BJ (cell line): ENCODE data around the gene SHISA3. TPM values are rescaled to one million over a fixed set of nuclear protein-coding genes. Genes with fewer than 3 reads are reported as not detected.

ENCODE experiments used
- CTCF ChIA-PET: fragments of 350-600 bp; formaldehyde crosslinking; extraction: SDS; loops from one replicate; lab custom pipeline; 2021; ENCODE audit warnings: antibody characterized with exemption, inconsistent platforms; lab: Yijun Ruan, JAX
- POLR2A ChIA-PET: fragments of 300-600 bp; sonication (Branson Sonifier 250); formaldehyde crosslinking; extraction: SDS; loops from one replicate; lab custom pipeline; 2021; ENCODE audit warnings: antibody characterized with exemption; lab: Charles Lee
- DNase-seq: peaks from one replicate; pipeline ENCODE4 v3.0.0-alpha.2; 2011; ENCODE audit warnings: low read depth
- H3K27me3 ChIP-seq: 2 replicates; pipeline ENCODE4 v1.6.0; 2011; ENCODE audit warnings: low read length; ENCODE audit not compliant: control insufficient read depth, insufficient read depth
- H3K36me3 ChIP-seq: 2 replicates; pipeline ENCODE4 v1.5.1; 2011; ENCODE audit warnings: low read length; ENCODE audit not compliant: control insufficient read depth, insufficient read depth
- H3K4me3 ChIP-seq: 2 replicates; pipeline ENCODE4 v1.5.1; 2011; ENCODE audit warnings: low read depth, mild to moderate bottlenecking, control low read depth, low read length
- polyA plus RNA-seq: library from polyadenylated mRNA; depleted of rRNA; stranded (reverse); fragments of >200 nt; gene quantifications from 2 replicates; pipeline ENCODE4 v1.2.3, GENCODE V29; 2011
- TF ChIP-seq, protein P1 (sequence below): IDR thresholded peaks from 2 replicates; pipeline ENCODE4 v1.5.1; 2011; ENCODE audit warnings: low read depth, mild to moderate bottlenecking, control low read depth, inconsistent platforms, low read length, moderate library complexity; ENCODE audit not compliant: insufficient read depth

Gene SHISA3
- polyA plus RNA-seq, 1 experiment, result 0.07 TPM

DNA sequence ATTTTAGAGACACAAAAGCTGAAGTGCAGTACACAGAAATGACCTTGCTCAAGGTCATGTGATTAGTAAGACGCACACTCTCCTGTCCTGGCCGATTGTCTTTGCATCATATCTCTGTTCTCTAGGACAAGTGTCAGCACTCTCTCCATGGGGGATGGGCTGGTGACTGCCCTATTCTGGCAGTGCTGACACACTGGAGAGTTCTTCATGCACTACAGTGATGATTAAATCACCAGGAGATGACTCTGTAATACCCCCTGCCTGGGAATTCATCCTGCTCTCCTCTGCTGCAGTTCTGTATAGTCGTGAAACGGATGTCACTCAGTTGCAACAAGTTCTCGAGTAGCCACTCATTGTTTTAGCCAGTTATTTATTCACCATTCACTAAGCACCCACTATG is 5.3 kb upstream of the SHISA3 start:
- POLR2A ChIA-PET, result no interaction called here
- peaks cover 9% of the 10 kb centered on the region for H3K27me3 ChIP-seq
- CTCF ChIA-PET, result no interaction called here
- DNase-seq, result no peak
- H3K4me3 ChIP-seq, result no peak overlapping the region
- H3K36me3 ChIP-seq, result no peaks in the 10 kb centered on the region
- TF ChIP-seq, protein P1, sequence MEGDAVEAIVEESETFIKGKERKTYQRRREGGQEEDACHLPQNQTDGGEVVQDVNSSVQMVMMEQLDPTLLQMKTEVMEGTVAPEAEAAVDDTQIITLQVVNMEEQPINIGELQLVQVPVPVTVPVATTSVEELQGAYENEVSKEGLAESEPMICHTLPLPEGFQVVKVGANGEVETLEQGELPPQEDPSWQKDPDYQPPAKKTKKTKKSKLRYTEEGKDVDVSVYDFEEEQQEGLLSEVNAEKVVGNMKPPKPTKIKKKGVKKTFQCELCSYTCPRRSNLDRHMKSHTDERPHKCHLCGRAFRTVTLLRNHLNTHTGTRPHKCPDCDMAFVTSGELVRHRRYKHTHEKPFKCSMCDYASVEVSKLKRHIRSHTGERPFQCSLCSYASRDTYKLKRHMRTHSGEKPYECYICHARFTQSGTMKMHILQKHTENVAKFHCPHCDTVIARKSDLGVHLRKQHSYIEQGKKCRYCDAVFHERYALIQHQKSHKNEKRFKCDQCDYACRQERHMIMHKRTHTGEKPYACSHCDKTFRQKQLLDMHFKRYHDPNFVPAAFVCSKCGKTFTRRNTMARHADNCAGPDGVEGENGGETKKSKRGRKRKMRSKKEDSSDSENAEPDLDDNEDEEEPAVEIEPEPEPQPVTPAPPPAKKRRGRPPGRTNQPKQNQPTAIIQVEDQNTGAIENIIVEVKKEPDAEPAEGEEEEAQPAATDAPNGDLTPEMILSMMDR, result no peak

DNA sequence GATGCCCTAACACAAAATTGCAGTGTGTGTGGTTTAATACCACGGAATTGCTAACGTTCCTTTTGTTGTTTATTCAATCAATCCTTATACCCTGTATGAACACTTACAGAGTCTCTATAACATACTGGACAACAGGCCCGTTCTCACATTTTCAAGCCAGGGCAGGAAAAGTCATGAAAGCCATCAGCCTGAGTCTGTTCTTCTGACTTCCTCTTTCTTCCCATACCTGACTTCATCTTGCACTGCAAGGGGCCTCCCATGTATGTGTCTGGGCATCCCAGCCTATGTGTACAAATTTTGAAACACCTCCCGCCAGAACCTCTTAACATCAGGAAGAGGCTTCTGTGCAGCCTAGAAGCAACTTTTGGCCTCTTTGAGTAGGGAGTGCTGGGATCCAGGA is 4.9 kb upstream of the SHISA3 start:
- Histone ChIP-seq H3K4me3 (no peak overlapping the region), H3K36me3 (no peaks in the 10 kb centered on the region), H3K27me3 (peaks cover 9% of the 10 kb centered on the region)
- no peak for DNase-seq
- CTCF ChIA-PET, result no interaction called here
- TF ChIP-seq, protein P1, result no peak
- POLR2A ChIA-PET, result no interaction called here

DNA sequence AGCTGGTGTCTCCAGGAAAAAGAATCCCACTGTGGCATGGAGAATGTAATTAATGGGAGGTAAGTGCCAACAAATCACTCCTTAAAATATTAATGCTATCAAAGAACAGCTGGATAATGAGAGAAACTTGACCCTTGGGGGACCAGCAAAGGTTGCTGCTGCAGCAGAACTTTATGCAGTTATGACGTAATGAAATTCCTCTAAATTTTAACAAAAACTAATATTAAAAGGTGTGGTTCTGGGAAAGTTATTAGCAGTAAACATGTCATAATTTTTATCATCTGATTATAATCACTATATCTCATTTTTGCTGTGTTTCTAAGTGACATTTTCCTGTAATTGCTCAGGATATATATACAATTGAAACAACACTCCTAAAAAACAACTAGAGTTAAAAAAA is 1.7 kb upstream of the SHISA3 start:
- CTCF ChIA-PET, result interaction anchor here (0.6 kb wide), 1 partner anchor 104 kb away, joined by 3 read pairs; no protein-coding TSS in a partner anchor
- POLR2A ChIA-PET, result no interaction called here

DNA sequence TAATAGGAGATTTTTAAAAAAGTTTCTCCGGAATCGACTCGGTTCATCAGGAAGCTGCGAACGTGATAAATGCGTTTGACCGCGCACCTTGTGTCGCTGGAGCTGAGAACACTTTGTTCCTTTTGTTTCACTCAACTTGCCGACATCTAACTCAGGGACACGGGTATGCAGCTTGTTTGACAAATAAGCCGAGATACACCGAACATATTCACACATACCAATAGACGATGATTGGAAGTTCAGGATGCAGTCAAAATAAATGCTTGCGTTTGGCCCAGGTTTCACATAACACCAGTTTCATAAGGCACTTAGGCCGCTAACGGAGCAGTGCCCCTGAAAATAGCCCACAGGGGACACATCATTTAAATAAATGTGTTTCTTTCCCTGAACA is 932 bp upstream of the SHISA3 start:
- Histone ChIP-seq H3K4me3 (no peak overlapping the region), H3K27me3 (peaks cover 34% of the 10 kb centered on the region), H3K36me3 (no peaks in the 10 kb centered on the region)
- ChIA-PET POLR2A (no interaction called here), CTCF (no interaction called here)
- TF ChIP-seq, protein P1, result no peak
- no peak for DNase-seq

More for the DNA sequence above, 1.7 kb upstream of the SHISA3 start:
- H3K4me3 ChIP-seq, result no peak overlapping the region
- TF ChIP-seq, protein P1, result no peak
- DNase-seq, result no peak
- no peaks in the 10 kb centered on the region for H3K36me3 ChIP-seq
- H3K27me3 ChIP-seq, result peaks cover 31% of the 10 kb centered on the region

DNA sequence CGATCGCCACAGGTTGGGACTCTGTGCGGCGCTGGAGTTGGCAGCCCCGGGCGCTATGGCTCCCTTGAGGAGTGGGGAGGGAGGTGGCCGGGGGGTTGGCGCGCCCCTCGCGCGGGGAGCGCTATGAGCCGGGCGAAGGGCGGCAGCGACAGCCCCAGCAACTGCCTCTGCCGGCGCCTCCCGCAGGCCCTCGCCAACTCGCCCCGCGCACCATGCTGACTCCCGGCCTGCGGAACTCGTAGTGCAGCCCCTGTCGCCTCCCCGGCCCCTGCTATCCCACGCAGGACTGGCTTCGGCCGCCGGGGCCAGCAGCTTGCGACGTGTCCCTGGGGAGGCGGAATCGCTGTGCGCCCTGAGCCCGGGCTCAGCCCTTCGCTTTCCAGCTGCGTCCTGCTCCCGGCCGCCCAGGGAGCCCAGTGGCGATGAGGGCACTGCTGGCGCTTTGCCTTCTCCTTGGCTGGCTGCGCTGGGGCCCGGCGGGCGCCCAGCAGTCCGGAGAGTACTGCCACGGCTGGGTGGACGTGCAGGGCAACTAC is 415 bp downstream of the SHISA3 start:
- H3K4me3 ChIP-seq, result no peak overlapping the region
- ChIA-PET CTCF (no interaction called here), POLR2A (no interaction called here)
- TF ChIP-seq, protein P1, result no peak
- H3K27me3 ChIP-seq, result peaks cover 34% of the 10 kb centered on the region
- no peaks in the 10 kb centered on the region for H3K36me3 ChIP-seq
- DNase-seq, result no peak
